HG03520 (cell line): ENCODE measurements around the gene BRD8.

Source experiments
- ATAC-seq: cut with Tn5 transposase; IDR thresholded peaks from one replicate; pipeline ENCODE4 v1.9.1; 2021; ENCODE audit warnings: mild to moderate bottlenecking, moderate library complexity; ENCODE audit not compliant: unreplicated experiment

Gene BRD8

DNA sequence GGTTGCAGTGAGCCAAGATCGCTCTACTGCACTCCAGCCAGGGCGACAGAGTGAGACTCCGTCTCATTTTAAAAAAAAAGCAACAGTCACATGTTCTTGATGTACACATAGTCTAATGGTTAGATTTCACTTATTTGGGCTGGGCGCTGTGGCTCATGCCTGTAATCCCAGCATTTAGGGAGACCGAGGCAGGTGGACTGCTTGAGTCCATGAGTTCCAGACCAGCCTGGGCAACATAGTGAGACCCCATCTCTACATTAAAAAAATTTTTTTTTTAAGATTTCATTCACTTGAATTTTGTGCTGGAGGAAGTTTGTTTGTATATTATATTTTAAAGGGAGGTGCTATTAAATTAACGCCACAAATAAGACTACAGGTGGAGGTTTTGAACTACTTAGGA is 72.7 kb downstream of the BRD8 start:
- no peak for ATAC-seq

DNA sequence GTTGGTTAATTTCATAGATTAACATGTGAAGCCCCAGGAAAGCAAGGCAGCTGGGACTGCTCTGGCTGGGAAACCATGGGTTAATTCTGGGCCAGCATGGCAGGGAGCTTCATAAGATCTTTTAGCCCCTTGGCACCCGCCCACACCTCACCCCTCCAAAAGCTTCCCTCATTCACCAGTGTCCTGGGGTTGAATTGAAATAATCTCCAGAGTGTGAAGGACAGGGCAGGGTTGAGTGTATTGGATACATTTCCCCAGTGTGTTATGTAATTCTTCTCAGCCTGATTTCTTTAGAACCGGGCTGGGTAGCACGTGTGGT is 75.2 kb downstream of the BRD8 start:
- no peak for ATAC-seq

DNA sequence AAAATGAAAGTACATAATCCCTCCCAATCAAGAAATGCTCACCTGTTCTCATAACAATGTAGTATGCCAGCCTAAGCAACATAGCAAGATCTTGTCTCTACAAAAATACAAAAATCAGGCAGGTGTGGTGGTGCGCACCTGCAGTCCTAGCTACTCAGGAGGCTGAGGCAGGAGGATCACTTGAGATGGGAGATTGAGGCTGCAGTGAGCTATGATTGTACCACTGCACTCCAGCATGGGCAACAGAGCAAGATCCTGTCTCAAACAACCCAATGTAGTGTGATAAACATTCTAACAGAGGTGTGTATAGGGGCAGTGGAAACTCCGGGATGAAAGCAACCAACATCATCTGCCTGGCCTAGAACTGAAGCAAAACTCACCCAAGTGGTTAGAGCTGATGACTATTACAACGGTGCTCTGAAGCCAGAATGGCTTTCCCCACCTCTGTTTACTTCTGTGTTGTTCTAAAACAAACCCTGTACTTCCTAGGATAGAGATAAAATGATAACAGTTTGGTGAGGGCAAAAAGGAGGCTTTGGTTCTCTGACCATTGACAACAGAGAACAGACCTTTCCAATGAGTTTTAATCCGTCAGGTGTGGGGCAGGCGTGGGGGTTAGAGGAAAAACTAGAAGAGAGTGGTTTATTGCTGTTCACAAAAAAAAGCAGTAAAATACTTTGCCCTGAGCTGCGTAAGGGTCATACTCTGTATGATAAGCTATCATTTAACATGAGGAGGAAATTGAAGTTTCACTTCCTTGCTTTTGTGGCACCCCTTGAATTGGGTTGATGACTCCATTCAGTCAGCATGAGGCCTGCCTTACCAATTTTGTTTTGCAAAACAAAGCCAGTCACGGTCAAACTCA is 75.7 kb downstream of the BRD8 start:
- no peak for ATAC-seq

DNA sequence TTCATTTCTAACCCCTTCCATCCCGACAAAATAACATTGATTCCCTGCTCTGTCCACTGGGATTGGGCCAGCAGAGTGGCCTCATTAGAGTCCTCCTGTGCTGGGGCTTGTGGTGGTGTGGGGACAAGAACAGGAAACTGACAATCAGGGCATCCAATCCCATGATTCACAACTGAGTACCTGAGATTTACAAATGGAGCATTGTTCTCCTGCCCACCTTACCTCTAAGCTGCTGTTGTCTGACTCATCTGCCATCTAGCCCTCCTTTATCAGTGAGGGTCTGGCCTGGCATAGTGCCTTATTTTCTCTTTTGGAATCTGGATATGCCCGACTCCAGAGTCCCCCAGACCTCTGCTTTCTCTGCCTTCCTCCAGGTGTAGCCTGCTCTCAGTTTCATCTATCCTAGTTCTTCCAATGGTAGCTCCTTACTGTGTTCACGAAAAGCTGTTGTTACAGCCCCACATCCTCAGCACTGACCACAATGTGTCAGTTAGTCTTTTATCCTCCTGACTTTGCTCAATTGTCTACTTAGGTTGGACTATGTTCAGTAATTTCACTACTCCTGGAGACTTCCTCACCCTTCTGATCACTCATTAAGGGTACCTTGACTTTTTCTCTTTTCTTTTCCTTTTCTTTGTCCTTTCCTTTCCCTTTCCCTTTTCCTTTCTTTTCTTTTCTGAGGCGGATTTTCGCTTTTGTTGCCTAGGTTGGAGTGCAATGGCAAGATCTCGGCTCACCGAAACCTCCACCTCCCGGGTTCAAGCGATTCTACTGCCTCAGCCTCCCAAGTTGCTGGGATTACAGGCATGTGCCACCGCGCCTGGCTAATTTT is 81.2 kb downstream of the BRD8 start:
- ATAC-seq: no peak

DNA sequence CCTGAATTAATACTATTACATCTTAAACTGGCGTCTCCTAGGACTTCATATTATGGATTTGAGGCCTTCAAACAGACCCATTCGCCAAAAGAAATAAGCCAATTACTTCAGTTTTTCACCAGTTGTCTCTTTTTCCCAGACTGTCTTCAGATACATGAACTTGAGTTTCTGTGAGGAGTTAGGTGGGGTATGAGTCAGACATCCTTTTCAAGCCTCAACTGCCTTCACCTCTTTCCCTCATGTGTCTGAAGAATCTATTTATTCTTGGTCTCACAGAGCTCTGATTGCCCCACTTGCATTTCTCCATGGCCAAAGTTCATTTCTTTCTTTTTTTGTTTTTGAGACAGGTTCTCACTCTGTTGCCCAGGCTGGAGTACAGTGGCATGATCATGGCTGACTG is 82.1 kb downstream of the BRD8 start:
- no peak for ATAC-seq

DNA sequence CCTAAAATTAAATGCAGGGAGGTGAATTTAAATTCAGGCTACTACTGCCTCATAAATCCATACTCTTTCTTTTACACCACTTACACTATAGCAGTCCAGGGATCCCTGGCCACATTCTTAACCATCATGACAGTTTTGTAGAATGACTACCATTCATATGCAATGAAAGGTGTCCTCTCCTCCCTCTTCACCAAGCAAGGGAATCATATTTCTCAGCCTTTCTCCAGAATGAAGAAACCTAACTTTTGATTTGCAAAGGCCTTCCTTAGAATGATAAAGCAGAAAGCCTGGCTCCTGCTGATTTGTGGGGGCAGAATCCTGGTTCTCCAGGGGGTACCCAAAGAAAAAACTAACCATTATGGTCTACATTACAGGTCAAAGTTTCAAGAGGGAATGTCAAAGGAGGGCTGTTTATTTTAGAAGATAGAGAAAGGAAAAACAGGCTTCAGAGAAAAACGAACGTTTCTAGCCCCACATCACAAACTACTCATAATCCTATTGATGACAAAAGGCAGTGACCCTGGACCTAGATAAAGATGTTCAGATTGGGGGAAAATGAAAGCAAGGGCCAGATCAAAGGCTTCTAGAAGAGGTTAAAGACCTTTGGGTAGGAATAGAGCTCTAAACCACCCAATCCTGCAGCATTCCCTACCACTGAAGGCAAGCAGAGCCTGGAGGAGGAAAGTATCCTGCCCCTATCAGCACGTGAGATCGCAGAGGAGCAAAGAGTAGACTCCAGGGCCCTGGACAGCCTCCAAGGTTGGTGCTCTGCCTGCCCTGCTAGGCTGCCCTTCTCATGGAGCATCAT is 83.1 kb downstream of the BRD8 start:
- ATAC-seq: no peak

DNA sequence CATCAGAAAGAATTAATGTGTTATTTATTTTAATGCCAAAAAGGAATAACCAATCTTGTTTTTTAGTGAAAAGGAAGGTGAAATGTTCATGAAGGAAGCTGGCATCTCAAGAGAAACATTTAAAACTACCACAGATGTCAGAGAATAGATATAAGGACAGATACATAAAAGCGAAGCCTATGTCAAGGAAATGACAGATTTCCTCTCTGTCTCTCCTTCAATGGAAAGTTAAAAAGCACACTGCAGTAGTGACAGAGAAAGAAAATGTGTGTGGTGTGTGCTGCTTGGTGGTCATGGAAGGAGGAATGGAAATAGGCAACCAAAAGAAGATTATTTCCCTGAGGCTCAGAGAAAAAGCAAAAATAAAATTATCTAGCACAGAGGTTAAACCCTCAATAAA is 85.4 kb downstream of the BRD8 start:
- ATAC-seq: no peak

DNA sequence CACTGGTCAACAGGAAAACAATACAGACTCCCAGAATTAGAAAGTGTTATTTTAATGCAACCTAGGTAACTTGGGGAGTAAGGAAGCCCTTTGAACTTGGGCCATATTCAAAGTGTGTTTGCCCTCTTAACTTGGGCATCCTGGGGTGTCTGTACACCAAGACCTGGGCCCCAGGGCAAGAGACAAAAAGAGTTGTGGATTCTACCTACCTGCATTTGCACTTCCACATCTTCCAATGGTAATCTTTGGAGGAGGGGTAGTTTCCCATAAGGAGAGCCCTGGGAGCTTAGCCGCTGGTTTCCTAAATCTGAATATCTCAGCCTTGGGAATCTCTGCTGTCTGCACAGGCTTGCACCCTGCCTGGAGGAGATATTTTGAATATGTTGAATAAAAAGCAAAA is 86.1 kb downstream of the BRD8 start:
- no peak for ATAC-seq

DNA sequence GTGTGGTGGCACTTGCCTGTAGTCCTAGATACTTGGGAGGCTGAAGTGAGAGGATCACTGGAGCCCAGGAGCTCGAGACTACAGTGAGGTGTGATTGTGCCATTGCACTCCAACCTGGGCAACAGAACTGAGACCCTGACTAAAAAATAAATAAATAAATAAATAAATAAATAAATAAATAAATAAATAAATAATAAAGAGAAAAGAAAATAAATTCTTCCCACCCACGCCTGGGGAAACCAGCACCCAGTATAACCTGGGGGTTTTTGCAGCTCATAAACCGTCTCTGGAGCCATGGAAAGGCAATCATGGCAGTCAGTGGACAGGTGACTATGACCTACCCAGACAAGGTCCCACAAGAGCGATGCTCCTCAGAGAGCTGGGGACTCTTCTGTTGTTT is 86.7 kb downstream of the BRD8 start:
- no peak for ATAC-seq
